ENCODE measurements around the gene LENG1. TPM values are rescaled to one million over a fixed set of nuclear protein-coding genes. Genes with fewer than 3 reads are reported as not detected.
A peak's percentile ranks its signal among the peaks of the same experiment; 100 is the strongest.

LENG1 gene
- total and polyA plus RNA-seq, 9 of the 15 experiments (the other 6 are each of a cell fraction or from before 2014, with no cell fraction given), result 0.30 to 10.5 (median 4.7) TPM

DNA sequence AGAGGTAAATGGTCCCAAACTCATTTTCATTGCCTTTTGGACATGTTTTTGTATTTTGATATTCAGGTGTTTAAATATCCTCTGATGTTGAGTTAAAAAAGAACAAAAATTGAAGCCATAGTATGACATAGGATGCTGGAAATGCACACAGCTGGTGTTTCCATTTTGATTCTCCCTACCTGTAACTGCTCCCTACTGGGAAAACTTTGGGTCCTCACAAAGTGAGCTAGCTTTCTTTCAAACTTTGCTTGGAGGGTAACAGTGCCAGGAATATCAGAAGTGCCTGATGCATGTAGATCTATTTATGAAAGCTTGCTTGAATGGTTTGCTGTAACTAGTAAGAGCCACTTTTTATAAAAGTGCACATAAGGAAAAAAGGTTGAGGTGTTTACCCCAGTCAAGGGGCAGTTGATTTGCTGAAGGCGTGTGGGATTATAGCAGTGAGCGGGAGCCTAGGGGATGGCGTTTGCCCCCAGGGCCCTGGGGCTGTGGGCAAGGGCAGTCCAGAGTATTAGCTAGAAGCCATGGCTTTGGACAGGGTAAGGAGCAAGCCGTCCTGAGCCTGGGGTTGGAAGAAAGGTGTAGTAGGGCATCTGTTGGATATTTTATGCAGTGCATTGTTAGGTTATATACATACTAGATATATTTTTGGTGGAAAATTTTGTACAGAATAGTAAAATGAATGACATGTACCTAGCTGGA, 45.4 kb upstream of the LENG1 start:
- DNase-seq (ENCODE audit: extremely low read depth in 1 of 4, low spot score in 3 of 4) (no peak), FAIRE-seq (no peak), ATAC-seq (no peak)
- no peak for TF ChIP-seq CBFA2T3 (IDR thresholded peaks at IDR 0.05)
- Histone ChIP-seq H3K27ac (ENCODE audit: extremely low read depth, low read depth, low read length) (peak overlapping the region; percentile 67), H3K36me3 (ENCODE audit: control insufficient read depth, insufficient read depth, low read length) (peaks cover 83% of the 10 kb centered on the region), H2AFZ (ENCODE audit: low read depth, low read length) (no peak overlapping the region), H3K79me2 (ENCODE audit: control insufficient read depth, insufficient read depth, low read length) (peaks cover 93% of the 10 kb centered on the region), H3K9ac (ENCODE audit: insufficient read depth in 1 of 2, low read depth in 2 of 2, low read length in 2 of 2) (peak overlapping the region; percentile 89 to 98), H4K20me1 (replicated peaks; ENCODE audit: control insufficient read depth, insufficient read depth, low read length) (peaks cover 89% of the 10 kb centered on the region), H3K4me1 (replicated peaks in 1 of 2; ENCODE audit: control insufficient read depth in 2 of 2, insufficient read depth in 2 of 2, low read length in 2 of 2) (peaks cover 53 to 69% of the 10 kb centered on the region in 2 experiments), H3K9me3 (replicated peaks; ENCODE audit: control insufficient read depth, insufficient read depth, low read depth, low read length) (no peaks in the 10 kb centered on the region), H3K4me3 (peak overlapping the region; percentile 68; the same call in 1 of the 2 replicates), H3K9me1 (ENCODE audit: control insufficient read depth, insufficient read depth, low read length) (peaks cover 23% of the 10 kb centered on the region), H3K4me2 (ENCODE audit: insufficient read depth, low read length) (peak overlapping the region; percentile 89), H3K27me3 (ENCODE audit: control insufficient read depth in 2 of 2, insufficient read depth in 2 of 2, low read length in 2 of 2) (no peaks in the 10 kb centered on the region)
- ChIA-PET POLR2A (interaction anchor here (0.7 to 1.4 kb wide), 5 partner anchors 14 to 1932 kb away, joined by 3 to 7 read pairs (median 4); partner anchors contain the start of genes MBOAT7, TMC4 and TSEN34), CTCF (ENCODE audit: low intra/inter-chr PET ratio) (interaction anchor here (0.6 kb wide), 1 partner anchor 13 kb away, joined by 4 read pairs; no protein-coding TSS in a partner anchor)
- 43% methylated on average over 4 of the region's 4 CpGs for WGBS (ENCODE audit: insufficient coverage, low coverage, missing lambda C conversion rate)
- intact Hi-C loops (cut with micrococcal nuclease), result no loop called here
- no TSS peak for BruUV-seq (replicated peaks)
- in situ Hi-C loops (cut with MboI), result no loop called here

DNA sequence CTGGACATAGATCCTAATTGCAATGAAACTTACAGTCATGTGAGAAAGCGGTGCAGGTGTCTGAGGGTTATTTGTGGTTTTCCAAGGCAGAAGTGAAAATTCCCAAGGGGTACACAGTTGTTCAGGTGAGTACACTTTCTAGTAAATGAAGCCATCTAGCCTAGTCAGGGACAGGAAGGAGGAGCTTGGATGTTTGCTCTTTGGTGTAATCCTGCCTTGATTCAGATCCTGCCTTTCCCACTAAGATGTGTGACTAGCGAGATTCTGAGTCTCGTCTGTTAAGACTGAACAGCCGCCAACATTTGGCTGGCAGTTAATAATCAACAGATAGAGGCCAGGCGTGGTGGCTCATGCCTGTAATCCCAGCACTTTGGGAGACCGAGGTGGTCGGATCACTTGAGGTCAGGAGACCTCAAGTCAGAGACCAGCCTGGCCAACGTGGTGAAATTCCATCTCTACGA, 43.7 kb upstream of the LENG1 start:
- Histone ChIP-seq H3K4me3 (peak overlapping the region; percentile 68), H3K36me3 (ENCODE audit: control insufficient read depth, insufficient read depth, low read length) (peaks cover 72% of the 10 kb centered on the region), H2AFZ (ENCODE audit: low read depth, low read length) (no peak overlapping the region), H3K27me3 (ENCODE audit: control insufficient read depth in 2 of 2, insufficient read depth in 2 of 2, low read length in 2 of 2) (no peaks in the 10 kb centered on the region), H3K9me3 (replicated peaks; ENCODE audit: control insufficient read depth, insufficient read depth, low read depth, low read length) (no peaks in the 10 kb centered on the region), H3K27ac (ENCODE audit: extremely low read depth, low read depth, low read length) (peak overlapping the region; percentile 70), H3K4me1 (replicated peaks in 1 of 2; ENCODE audit: control insufficient read depth in 2 of 2, insufficient read depth in 2 of 2, low read length in 2 of 2) (peaks cover 42 to 51% of the 10 kb centered on the region in 2 experiments), H3K9me1 (ENCODE audit: control insufficient read depth, insufficient read depth, low read length) (peaks cover 11% of the 10 kb centered on the region), H3K4me2 (ENCODE audit: insufficient read depth, low read length) (peak overlapping the region; percentile 89), H3K9ac (ENCODE audit: insufficient read depth in 1 of 2, low read depth in 2 of 2, low read length in 2 of 2) (peak overlapping the region; percentile 98 to 99), H3K79me2 (ENCODE audit: control insufficient read depth, insufficient read depth, low read length) (peaks cover 78% of the 10 kb centered on the region), H4K20me1 (replicated peaks; ENCODE audit: control insufficient read depth, insufficient read depth, low read length) (peaks cover 72% of the 10 kb centered on the region)
- ChIA-PET CTCF (ENCODE audit: low intra/inter-chr PET ratio) (no interaction called here), POLR2A (interaction anchor here (0.8 to 5.3 kb wide), 5 partner anchors 8 to 88 kb away, joined by 4 to 206 read pairs (median 19); partner anchors contain the start of genes MBOAT7, PRPF31, TFPT and TMC4)
- no peak for ATAC-seq
- DNase-seq (ENCODE audit: extremely low read depth in 1 of 4, low spot score in 3 of 4), result no peak
- BruUV-seq (replicated peaks), result no TSS peak
- intact Hi-C loops (cut with micrococcal nuclease), result no loop called here
- 2% methylated on average over 9 of the region's 9 CpGs for WGBS (ENCODE audit: insufficient coverage, low coverage, missing lambda C conversion rate)
- in situ Hi-C loops (cut with MboI), result no loop called here
- FAIRE-seq, result no peak
- no peak for TF ChIP-seq ZNF408 (CRISPR knock-in tag; IDR thresholded peaks at IDR 0.05; ENCODE audit: low read depth)
- TF ChIP-seq NFATC3 (IDR thresholded peaks at IDR 0.05), result no peak
- TF ChIP-seq SMAD1 (IDR thresholded peaks at IDR 0.05; ENCODE audit: low read depth, low read length, partially characterized antibody), result no peak
- TF ChIP-seq SLC30A9 (CRISPR knock-in tag; IDR thresholded peaks at IDR 0.05), result no peak
- TF ChIP-seq, protein P1, sequence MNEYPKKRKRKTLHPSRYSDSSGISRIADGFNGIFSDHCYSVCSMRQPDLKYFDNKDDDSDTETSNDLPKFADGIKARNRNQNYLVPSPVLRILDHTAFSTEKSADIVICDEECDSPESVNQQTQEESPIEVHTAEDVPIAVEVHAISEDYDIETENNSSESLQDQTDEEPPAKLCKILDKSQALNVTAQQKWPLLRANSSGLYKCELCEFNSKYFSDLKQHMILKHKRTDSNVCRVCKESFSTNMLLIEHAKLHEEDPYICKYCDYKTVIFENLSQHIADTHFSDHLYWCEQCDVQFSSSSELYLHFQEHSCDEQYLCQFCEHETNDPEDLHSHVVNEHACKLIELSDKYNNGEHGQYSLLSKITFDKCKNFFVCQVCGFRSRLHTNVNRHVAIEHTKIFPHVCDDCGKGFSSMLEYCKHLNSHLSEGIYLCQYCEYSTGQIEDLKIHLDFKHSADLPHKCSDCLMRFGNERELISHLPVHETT (CRISPR knock-in tag; conservative IDR thresholded peaks at IDR 0.05 in 1 of 2, IDR thresholded peaks at IDR 0.05 in 1 of 2), result no peak
- TF ChIP-seq SIN3A (IDR thresholded peaks at IDR 0.05; ENCODE audit: borderline replicate concordance in 2 of 2, control insufficient read depth in 1 of 2, low read depth in 2 of 2, low read length in 2 of 2), result peak in 1 of 2 experiments; percentile 4; a peak in 1 of 4 replicates
- no peak for TF ChIP-seq MIER1 (IDR thresholded peaks at IDR 0.05; ENCODE audit: low read depth)
- TF ChIP-seq NR2F6 (CRISPR knock-in tag; IDR thresholded peaks at IDR 0.05), result no peak
- 0 out of 2 replicates have a peak, but pooled peaks have one; percentile 22 for TF ChIP-seq KAT7 (CRISPR knock-in tag; IDR thresholded peaks at IDR 0.05; ENCODE audit: borderline replicate concordance)
- no peak for TF ChIP-seq BCOR (IDR thresholded peaks at IDR 0.05)
- no peak for TF ChIP-seq ZEB2 (IDR thresholded peaks at IDR 0.05)
- 0 out of 2 replicates have a peak, but pooled peaks have one; percentile 40 for TF ChIP-seq LCOR (CRISPR knock-in tag; IDR thresholded peaks at IDR 0.05)
- no peak for TF ChIP-seq KAT2B (IDR thresholded peaks at IDR 0.05; ENCODE audit: low read depth, low read length)
- TF ChIP-seq KDM1A (IDR thresholded peaks at IDR 0.05), result no peak

Data from K562 (cell line).